Muscle layer of duodenum (tissue), 2 donors: ENCODE results near the gene DNAH2.

ENCODE experiments used
- H3K27ac ChIP-seq: one replicate; pipeline ENCODE4 v1.7.0; 2013; ENCODE audit warnings: mild to moderate bottlenecking, low read length
- H3K27me3 ChIP-seq: one replicate; pipeline ENCODE4 v1.7.0; 2013; ENCODE audit warnings: low read depth, mild to moderate bottlenecking, control low read depth, low read length
- H3K36me3 ChIP-seq, 2 donors: one replicate each; pipeline ENCODE4 v1.7.0; 2013; ENCODE audit warnings: low read length in 2 of 2, control low read depth in 1 of 2, mild to moderate bottlenecking in 1 of 2; ENCODE audit not compliant: insufficient read depth in 2 of 2, control insufficient read depth in 1 of 2
- H3K4me1 ChIP-seq, 2 donors: one replicate each; pipeline ENCODE4 v1.7.0; 2013; ENCODE audit warnings: low read length in 2 of 2, mild to moderate bottlenecking in 2 of 2, control low read depth in 1 of 2, moderate library complexity in 1 of 2; ENCODE audit not compliant: insufficient read depth in 2 of 2, control insufficient read depth in 1 of 2
- H3K4me3 ChIP-seq, 2 donors: one replicate each; pipeline ENCODE4 v1.7.0; 2013; ENCODE audit warnings: low read length in 2 of 2, low read depth in 1 of 2, mild to moderate bottlenecking in 1 of 2
- H3K9me3 ChIP-seq, 2 donors: one replicate each; pipeline ENCODE4 v1.7.0; 2013; ENCODE audit warnings: low read length in 2 of 2, control low read depth in 1 of 2, mild to moderate bottlenecking in 1 of 2; ENCODE audit not compliant: control insufficient read depth in 1 of 2
- donor health status: healthy.

Gene DNAH2

DNA sequence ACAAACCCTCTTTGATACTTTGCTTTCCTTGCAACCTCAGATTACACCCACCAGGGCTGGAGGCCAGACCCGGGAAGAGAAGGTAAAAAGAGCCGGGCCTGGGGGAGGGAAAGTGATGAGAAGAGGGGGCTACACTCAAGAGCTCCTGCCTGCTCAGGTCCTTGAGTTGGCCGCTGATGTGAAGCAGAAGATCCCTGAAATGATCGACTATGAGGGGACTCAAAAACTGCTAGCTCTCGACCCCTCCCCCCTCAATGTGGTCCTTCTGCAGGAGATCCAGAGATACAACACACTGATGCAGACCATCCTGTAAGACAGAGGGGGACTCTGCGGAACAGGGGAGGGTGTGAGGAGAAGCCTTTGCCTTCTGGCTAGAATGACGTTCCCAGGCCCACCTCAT lies 113.7 kb downstream of the DNAH2 start:
- peaks cover 0 to 8% of the 10 kb centered on the region in 2 donors for H3K4me1 ChIP-seq
- no peak overlapping the region for H3K4me3 ChIP-seq
- H3K36me3 ChIP-seq: peaks cover 0 to 5% of the 10 kb centered on the region in 2 donors
- H3K27ac ChIP-seq: no peak overlapping the region
- H3K27me3 ChIP-seq: no peaks in the 10 kb centered on the region
- H3K9me3 ChIP-seq: no peaks in the 10 kb centered on the region

DNA sequence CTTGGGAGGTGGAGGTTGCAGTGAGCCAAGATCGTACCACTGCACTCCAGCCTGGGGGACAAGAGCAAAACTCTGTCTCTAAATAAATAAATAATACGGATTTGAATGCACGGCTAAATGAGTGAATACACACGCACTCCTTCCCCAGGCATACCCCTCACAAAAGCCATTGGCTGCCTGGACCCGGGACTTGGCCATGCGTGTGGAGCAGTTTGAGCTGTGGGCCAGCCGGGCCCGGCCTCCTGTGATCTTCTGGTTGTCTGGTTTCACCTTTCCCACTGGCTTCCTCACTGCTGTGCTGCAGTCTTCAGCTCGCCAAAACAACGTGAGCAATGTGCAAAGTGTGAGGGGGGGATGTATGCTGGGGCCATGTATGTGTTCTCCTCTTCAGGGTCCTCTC lies 114.9 kb downstream of the DNAH2 start:
- Histone ChIP-seq H3K36me3 (peaks cover 0 to 8% of the 10 kb centered on the region in 2 donors), H3K4me3 (no peak overlapping the region), H3K9me3 (no peaks in the 10 kb centered on the region), H3K4me1 (peaks cover 9 to 20% of the 10 kb centered on the region in 2 donors), H3K27me3 (no peaks in the 10 kb centered on the region), H3K27ac (no peak overlapping the region)

DNA sequence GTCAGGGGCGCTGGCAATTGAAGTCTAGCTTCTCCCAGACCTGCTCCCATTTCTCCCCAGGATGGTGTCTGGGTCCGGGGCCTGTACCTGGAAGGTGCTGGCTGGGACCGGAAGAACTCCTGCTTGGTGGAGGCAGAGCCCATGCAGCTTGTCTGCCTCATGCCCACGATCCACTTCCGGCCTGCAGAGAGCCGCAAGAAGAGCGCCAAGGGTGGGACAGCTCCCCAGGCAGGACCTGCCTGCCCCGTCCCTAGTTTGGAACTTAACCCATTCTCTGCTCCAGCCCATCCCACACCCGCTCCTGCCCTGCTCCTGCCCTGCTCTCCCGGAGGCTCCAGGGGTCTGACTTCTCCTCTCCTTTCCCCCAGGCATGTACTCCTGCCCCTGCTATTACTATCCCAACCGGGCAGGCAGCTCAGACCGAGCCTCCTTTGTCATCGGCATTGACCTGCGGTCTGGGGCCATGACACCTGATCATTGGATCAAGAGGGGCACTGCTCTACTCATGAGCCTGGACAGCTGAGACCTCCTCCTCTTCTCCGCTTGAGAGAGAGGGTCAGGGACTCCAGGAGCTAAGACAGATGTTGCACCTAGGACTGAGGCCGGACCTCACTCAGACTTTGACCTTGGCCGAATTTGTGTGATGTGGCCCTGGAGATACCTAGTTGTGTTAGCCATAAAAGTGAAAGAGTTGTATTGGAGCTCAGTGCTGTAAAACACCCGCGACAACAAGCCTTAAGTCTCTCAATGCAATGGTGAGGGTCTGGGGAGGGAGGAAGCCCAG lies 115.7 kb downstream of the DNAH2 start:
- Histone ChIP-seq H3K9me3 (no peaks in the 10 kb centered on the region), H3K4me1 (peaks cover 10 to 25% of the 10 kb centered on the region in 2 donors), H3K27ac (no peak overlapping the region), H3K4me3 (peak overlapping the region; percentile 83 to 91), H3K36me3 (peaks cover 0 to 8% of the 10 kb centered on the region in 2 donors), H3K27me3 (no peaks in the 10 kb centered on the region)

DNA sequence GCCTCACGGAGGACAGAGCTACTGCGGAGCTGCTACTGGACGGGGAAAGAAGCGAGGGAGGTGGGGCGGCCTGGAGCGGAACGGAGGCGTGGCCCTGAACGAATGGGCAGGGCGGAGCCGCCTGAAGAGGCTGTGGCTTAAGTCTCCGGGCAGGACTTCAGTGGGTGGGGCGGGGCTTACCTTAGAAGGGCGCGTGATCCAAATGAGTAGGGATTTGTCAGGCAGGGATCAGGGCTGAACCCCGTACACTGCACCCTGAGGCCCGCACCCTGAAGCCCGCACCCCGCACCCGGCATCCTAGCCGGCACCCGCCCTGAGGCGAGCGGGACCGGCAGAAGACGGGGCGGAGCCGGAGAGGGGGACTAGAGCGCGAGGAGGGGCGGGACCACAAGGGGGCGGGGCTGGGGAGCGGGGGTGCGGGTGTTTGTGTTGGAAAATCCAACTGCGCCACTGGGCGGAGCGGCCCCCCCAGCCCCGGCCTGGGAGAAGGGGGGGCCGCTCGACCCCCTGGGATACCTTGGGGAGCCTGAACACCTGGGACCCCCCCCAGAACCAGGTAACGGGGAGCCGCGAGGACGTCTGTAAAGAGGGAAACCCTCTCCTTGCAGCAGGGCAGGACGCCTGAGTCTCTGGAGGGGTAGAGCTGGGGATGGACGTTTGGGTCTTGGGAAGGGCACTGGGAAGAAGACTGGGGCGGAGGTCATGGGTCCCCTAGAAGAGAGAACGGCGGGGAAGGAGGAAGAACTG lies 116.4 kb downstream of the DNAH2 start, which contains the start of gene KDM6B:
KDM6B (plus strand) TSS at position 423 of the 747 bp plus-strand sequence. CDS start 11,338 bp downstream, outside the sequence.
- H3K36me3 ChIP-seq: peaks cover 0 to 8% of the 10 kb centered on the region in 2 donors
- peaks cover 15 to 32% of the 10 kb centered on the region in 2 donors for H3K4me1 ChIP-seq
- H3K4me3 ChIP-seq: peak within 1 kb of the TSS; percentile 83 to 91

DNA sequence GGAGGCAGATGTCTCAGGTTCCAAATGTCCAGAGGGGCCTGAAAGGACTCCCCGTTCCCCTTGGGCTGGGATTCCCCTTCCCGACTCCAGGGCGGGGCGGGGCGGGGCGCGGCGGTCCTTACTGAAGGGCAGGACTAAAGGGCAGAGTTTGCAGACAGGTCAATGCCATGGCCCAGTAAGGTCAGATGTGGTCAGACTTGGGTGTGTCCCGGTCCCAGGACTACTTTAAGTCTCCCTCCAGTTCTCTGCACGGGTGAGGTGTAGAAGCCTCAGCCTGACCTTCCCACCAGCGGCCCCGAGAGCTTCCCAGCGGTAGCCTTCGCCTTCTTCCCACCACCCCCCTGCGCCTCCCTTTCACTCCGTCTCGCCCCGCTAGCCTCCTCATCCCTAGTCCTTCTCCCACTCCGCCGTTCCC lies 117.0 kb downstream of the DNAH2 start:
- H3K27ac ChIP-seq: peak overlapping the region; percentile 98
- H3K9me3 ChIP-seq: no peaks in the 10 kb centered on the region
- peaks cover 21 to 37% of the 10 kb centered on the region in 2 donors for H3K4me1 ChIP-seq
- peak overlapping the region; percentile 83 to 91 for H3K4me3 ChIP-seq
- peaks cover 0 to 8% of the 10 kb centered on the region in 2 donors for H3K36me3 ChIP-seq
- H3K27me3 ChIP-seq: no peaks in the 10 kb centered on the region

More for the DNA sequence above, 116.4 kb downstream of the DNAH2 start, which contains the start of gene KDM6B:
- H3K27ac ChIP-seq: peak within 1 kb of the TSS; percentile 98
- H3K9me3 ChIP-seq: no peaks in the 10 kb centered on the region
- no peaks in the 10 kb centered on the region for H3K27me3 ChIP-seq

GRCh38 chr17:7834957-7835813 lies 117.6 kb downstream of the DNAH2 start:
- Histone ChIP-seq H3K27ac (peak overlapping the region; percentile 98), H3K9me3 (no peaks in the 10 kb centered on the region), H3K36me3 (peaks cover 0 to 8% of the 10 kb centered on the region in 2 donors), H3K4me1 (peaks cover 28 to 42% of the 10 kb centered on the region in 2 donors), H3K27me3 (no peaks in the 10 kb centered on the region), H3K4me3 (peak overlapping the region; percentile 83 to 91)

GRCh38 chr17:7835814-7836595 lies 118.5 kb downstream of the DNAH2 start:
- H3K27ac ChIP-seq: peak overlapping the region; percentile 96
- H3K4me3 ChIP-seq: peak overlapping the region; percentile 80 to 91
- H3K9me3 ChIP-seq: no peaks in the 10 kb centered on the region
- H3K27me3 ChIP-seq: no peaks in the 10 kb centered on the region
- peaks cover 0 to 8% of the 10 kb centered on the region in 2 donors for H3K36me3 ChIP-seq
- peaks cover 35 to 50% of the 10 kb centered on the region in 2 donors for H3K4me1 ChIP-seq

DNA sequence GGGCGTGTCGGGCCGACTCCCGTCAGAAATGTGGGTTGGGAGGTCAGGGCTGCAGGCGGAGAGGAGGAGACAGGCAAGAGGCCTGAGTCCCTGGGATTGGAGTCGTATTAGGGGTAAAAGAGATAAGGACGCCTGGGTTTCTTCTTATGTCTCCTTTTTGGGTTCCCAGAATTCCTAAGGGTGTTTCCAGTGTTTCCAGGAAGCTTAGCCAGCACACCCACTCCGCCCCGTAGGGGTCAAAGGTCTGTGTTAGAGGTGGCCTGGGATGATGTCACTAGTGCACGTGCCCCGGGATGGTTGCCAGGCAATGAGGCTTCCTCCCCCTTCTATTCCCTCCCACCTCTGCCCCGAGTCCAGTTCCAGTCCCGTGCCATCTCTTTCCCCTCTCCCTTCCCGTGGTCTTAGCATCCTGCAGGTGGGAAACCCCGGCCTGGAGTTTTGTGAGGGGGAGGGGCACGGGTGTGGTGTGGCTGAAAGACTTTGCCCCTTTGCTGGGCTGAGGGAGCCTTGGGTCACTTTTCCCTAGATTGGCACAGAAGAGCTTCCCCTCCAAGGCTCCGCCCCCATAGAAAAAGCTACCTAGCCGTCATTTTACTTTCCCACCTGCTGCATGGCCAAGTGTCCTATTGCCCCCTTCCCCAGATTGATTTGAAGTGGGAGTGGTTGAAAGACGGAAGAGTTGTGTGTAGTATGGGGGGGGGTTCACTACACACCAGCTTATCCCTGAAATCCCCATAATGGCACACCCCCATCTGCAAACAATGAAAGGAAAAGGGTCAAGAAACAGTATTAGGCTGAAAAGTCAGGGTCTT lies 119.3 kb downstream of the DNAH2 start:
- Histone ChIP-seq H3K27ac (peak overlapping the region; percentile 96), H3K27me3 (no peaks in the 10 kb centered on the region), H3K9me3 (no peaks in the 10 kb centered on the region), H3K4me3 (peak overlapping the region; percentile 80 to 91), H3K4me1 (peaks cover 37 to 54% of the 10 kb centered on the region in 2 donors), H3K36me3 (peaks cover 0 to 9% of the 10 kb centered on the region in 2 donors)

DNA sequence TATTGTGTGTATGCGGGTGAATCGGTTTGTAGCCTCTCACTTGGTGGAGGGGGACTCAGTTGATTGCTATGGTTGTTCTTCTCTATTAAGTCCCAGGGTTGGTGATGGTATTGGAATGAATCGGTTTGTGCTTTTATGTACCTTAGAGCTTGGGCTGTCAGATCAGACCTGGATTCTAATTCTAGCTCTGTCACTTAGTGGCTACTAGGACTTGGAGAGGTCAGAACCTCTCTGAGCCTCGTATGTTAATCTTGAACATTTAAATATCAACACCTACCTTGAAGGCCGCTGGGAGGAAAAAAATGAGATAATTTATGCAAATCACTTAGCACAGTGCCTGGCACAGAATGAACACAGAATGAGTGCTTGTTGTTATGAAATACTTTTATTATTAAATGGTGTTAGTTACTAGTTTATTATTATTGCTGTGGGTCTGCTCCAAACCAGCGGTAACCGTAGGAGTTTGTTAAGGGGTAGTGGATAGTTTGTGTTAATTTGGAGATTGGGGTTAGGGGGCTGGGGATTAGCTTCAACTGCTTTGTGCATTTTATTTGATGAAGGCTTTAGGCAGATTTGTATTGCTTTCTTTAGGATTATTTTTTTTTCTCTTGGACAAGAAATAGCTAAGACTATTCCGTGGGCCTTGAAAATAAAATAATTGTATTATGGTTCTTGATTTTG lies 120.0 kb downstream of the DNAH2 start:
- H3K4me3 ChIP-seq: peak overlapping the region; percentile 80 to 91
- peaks cover 0 to 16% of the 10 kb centered on the region in 2 donors for H3K36me3 ChIP-seq
- H3K4me1 ChIP-seq: peaks cover 37 to 54% of the 10 kb centered on the region in 2 donors
- no peaks in the 10 kb centered on the region for H3K9me3 ChIP-seq
- no peaks in the 10 kb centered on the region for H3K27me3 ChIP-seq
- peak overlapping the region; percentile 96 for H3K27ac ChIP-seq
